HG03520 (cell line): ENCODE results near the gene PRPS2.

Experiments
- ATAC-seq: cut with Tn5 transposase; IDR thresholded peaks from one replicate; pipeline ENCODE4 v1.9.1; 2021; ENCODE audit warnings: mild to moderate bottlenecking, moderate library complexity; ENCODE audit not compliant: unreplicated experiment

The PRPS2 gene

DNA sequence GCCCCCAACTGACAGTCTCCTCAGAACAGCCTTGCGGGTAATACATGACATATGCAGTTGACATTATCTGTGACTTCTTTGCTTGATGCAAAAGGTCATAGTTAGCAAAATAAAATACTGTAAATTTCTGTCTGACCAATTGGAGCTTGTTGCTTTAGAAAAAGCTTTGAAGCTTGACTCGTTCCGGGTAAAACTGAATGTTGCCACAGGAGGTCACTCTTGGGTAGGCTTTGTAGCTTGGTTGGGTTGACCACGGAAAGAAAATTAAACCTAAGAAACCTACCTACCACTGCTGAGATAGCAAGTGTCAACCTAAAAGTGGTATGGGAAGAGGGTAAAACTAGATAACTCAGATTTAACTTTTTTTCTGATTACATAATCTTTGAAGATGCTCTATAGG lies 23.2 kb downstream of the PRPS2 start:
- peak; percentile 87 for ATAC-seq

DNA sequence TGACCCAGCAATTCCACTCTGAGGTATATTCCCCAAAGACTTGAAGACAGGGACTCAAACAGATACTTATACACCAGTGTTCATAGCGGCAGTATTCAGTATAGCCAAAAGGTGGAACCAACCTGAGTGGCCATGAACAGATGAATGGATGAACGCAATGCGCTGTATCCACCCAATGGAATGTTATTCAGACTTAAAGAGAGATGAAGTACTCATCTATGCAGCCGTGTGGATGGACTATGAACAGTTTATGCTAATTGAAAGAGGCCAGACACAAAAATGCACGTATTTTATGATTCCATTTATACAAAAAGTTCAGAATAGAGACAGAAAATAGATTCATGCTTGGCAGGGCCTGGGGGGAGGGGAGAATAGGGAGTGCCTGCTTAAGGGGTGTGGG lies 26.3 kb downstream of the PRPS2 start:
- no peak for ATAC-seq

DNA sequence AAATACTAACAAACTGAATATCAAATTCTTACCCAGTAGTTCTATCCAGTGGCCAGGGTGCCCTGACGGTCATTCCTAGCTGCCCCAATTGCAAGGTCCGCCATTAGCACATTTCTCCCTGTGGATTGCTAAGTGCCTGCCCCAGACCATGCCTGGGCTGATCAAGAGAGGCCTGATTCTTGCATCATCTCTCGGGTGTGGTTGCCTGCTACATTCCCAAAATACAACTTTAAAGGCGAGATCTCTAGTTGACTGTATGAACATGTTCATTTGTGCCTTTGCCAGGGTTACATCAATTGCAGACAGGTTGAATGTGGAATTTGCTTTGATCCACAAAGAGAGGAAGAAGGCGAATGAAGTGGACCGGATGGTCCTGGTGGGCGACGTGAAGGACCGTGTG lies 28.0 kb downstream of the PRPS2 start:
- no peak for ATAC-seq

DNA sequence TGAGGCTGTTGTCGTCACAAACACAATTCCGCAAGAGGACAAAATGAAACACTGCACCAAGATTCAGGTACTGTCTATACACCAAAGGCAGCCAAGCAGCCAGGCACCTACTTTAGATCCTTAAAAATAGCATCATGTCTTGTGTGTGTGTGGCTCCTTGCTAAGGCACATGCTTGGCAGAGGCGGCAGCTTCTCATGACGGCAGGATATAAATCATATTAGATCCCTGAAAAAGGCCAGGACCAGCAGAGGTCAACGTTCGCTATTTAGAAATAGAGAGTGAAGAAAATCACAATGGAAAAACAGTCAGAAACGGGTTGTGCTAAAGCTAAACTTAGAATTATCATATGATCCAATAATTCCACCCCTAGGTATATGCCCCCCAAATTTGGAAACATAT lies 29.5 kb downstream of the PRPS2 start:
- ATAC-seq: no peak

- no peak for ATAC-seq
Measured at GRCh38 chrX:12824944-12825343, 33.7 kb downstream of the PRPS2 start.

DNA sequence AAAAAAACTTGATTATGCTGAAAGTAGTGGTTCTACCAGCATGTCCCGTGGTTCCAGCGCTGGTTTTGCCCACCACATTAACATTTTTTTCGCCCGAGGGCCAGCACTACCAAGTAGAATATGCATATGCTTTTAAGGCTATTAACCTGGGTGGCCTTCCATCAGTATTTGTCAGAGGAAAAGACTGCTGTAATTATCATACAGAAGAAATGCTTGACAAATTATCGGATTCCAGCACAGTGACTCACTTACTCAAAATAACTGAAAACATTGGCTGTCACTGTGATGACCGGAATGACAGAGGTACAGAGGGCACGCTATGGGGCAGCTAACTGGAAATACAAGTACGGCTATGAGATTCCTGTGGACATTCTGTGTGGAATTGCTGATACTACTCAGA lies 34.6 kb downstream of the PRPS2 start:
- ATAC-seq: no peak

DNA sequence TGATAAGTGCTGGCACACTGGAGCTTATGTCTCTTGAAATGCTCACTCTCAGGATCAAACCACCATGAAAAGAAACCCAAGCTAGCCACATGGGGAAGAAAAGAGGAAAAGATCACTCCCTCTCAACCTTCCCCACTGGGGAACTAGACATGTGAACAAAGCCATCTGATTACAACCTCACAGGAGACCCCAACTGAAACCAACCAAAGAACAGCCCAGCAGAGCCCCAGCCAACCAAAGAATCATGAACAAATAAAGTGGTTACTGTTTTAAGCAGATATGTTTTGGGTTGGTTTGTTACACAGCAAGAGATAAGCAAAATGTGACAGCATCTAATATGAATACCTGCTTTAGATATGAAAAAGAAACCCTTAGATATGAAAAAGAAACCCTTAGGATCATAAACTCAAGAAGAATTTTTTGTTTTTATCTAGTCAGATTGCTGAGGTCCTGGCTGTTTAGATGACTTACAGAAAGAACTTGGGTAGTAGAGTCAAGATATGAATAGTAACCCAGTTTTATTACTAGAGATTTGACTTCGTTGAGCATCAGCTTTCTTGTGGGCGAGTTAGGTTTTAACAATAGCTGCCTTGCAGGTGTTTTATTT lies 52.0 kb downstream of the PRPS2 start:
- ATAC-seq: no peak

- peak; percentile 89 for ATAC-seq
Measured at GRCh38 chrX:12843668-12844279, 52.6 kb downstream of the PRPS2 start.

DNA sequence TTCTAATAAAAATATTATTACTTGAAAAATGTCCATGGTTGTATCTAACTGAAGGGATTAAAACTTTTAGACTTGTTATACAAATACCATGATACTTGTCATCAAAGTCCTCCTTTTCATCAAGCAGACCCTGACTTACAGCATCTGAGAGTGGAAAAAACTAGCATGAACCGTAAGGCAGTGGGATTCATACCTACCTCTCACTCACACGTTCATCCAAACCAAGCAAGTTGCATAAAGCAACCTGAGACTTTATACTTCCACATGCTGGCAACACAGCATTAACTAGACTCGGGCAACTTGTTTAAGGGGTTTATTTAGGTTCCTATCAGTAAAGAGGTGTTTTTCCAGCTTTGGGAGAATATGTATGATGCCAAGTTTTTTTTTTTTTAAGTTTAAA lies 53.1 kb downstream of the PRPS2 start:
- peak; percentile 23 for ATAC-seq

- ATAC-seq: no peak
Measured at GRCh38 chrX:12865359-12865758, 74.1 kb downstream of the PRPS2 start.

DNA sequence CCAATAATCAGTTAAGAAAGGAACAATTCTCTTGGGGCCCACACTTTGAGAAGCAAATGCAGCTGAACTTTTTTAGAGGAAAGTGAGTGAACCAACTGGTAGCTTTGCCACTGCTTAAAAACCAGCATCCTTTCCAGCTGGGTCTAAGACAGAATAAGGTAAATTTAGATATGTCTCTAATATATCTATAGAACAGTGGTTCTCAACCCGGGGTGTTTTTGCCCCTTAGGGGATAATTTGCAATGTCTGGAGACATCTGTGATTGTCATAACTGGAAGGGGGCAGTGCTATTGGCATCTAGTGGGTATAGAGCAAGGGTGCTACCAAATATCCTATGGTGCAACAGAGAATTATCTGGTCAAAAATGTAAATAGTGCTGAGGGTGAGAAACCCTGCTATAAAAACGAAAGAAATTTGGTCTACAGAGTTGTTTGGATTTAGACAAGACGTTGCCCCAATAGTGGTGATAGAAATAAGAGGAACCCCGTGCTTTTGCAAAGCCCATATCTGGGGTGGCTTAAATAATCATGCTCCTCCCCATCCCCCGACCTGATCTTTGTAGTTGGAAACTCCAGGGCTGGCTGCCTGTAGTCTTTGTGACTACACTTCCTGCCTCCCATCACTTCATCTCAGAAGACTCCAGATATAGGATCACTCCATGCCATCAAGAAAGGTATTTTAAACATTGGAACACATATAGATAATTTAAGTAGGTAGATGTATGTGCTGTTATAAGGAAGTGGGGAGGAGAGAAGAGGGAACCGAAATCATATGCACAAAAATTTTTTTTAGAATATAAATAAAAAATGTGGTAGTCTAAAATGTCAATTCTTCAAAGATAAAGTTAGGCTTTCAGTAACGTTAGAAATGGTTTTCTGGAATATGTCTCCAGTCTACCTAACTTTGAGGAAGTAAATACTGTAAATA lies 75.5 kb downstream of the PRPS2 start, which contains the start of gene TLR7:
Gene TLR7 (plus strand): TSS at position 622 of the 927 bp plus-strand sequence. CDS start 507 bp downstream, outside the sequence.
- no peak for ATAC-seq

- ATAC-seq: no peak
Measured at GRCh38 chrX:12867685-12868084, 76.5 kb downstream of the PRPS2 start.

DNA sequence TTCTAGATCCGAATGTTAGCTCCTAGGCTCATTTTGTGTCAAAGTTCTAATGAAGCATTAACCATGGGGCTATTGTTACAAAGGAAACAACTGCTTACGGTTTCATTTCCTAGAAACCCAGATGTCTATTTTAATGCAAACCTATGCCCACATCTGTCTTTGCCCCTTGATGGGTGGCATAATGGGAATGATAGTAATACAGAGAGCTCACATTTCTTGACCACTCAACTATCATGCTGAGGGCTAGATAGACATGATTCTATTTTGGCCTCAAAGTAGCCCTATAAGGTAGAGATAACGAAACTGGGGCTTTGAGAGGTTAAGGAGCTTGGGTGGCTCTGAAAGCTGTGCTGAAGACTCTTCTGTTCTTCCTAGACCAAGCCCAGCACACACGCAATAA lies 77.5 kb downstream of the PRPS2 start:
- peak; percentile 47 for ATAC-seq

DNA sequence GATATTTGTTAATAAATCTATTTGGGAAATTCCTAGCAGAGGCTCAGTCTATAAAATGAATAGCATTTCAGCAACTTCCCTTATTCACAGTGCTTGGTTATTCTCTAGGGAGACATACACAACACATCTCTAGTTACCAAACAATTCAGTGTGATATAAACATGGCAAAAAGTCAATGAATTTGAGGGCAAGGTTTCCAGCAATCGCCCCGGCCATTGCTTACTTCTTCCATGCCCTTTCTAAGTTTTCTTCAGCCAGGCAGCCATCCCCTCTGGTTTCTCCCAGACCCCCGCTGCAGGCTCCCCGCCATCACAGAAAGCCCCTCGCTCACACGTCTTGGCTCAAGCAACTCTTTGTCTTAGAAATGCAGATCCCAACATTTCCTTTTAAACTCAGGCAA lies 80.0 kb downstream of the PRPS2 start:
- ATAC-seq: no peak

GRCh38 chrX:12872741-12873140 lies 81.5 kb downstream of the PRPS2 start:
- no peak for ATAC-seq
